HG02678 (cell line): ENCODE measurements around the gene SYT7.

ENCODE experiments used
- ATAC-seq: cut with Tn5 transposase; IDR thresholded peaks from one replicate; pipeline ENCODE4 v1.9.1; 2021; ENCODE audit warnings: mild to moderate bottlenecking, moderate library complexity; ENCODE audit not compliant: unreplicated experiment

Gene SYT7

DNA sequence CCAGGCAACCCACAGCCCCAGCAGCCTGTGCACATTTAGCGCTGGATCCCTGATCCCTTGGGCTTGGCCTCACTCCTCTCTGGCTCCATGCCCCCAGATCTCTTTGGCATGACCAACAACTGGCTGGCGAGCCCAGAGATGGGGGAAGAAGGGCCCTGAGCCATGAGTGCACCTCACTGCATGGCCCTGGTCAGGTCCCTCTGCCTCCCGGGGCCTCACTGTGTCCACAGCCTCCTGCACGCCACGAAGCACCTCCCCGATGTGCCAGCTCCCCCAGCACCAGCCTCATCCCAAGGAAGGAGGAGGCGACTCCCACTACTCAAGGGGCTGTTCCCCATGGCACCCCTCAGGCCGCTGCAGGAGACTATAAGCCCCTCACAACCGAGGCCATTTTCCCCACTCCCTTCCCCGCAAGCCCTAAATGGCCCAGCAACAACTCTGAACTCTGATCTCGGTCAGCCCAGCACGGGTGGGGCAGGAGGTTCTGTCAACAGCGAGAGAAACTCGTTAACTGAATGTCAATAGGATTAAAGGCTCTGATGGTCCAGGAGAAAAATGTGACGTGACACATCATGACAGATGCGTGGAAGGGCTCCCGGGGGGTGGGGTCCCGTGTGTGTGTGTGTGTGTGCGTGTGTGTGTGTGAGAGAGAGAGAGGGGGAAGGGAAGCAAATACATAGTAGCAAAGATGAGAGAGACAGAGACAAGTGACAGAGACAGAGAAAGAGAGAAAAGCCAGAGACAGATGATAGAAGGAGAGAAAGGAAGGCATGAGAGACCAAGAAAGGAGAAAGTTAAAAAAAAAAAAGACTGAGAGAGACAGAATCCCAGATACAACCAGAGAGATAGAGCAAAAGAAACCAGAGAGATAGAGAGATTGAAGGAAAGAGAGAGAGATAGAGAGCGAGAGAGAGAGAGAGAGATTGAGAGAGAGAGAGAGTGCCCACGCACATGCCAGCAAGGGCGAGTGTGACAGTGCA lies 28.4 kb upstream of the SYT7 start:
- no peak for ATAC-seq

DNA sequence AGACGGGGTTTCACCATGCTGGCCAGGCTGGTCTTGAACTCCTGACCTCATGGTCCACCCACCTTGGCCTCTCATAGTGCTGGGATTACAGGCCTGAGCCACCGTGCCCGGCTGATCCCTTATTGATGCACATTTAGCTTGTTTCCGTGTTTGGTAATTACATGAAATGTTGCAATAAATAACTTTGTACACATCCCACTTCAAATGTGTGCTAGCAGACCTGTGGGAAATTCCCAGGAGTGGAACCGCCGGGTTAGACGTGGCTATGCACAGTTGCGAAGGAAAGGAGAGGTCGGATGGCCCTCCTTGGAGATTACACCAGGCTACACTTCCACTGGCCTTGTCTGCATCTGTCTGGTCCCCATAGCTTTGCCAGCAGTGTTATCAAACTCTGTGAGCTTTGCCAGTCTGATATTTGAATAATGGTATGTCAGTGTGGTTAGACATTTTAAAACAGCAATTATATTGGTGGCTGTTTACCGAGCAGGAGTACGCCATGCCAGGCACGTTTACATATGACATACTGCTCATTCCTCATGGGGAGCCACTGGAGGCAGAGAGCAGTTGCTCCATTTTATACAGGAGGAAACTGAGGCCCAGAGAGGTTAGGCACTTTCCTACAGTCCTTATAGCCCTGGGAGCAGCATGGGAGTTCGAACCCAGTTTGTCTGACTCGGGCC lies 27.2 kb upstream of the SYT7 start:
- ATAC-seq = no peak

DNA sequence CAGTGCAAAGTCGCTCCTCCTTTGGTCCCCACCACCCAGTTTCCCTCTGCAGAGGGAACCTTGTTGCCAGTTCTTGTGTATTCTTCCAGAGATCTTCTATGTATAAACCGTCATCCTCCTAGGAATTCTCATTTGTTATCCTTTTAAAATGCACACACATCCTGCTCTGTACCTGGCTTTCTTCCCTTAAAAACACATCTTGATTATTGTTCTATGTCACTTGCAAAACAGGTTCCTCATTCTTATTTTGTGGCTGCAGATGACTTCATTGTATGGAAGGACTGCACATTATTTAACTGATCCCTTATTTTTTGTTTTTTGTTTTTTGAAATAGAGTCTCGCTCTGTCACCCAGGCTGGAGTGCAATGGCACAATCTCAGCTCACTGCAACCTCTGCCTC lies 26.6 kb upstream of the SYT7 start:
- ATAC-seq = no peak

DNA sequence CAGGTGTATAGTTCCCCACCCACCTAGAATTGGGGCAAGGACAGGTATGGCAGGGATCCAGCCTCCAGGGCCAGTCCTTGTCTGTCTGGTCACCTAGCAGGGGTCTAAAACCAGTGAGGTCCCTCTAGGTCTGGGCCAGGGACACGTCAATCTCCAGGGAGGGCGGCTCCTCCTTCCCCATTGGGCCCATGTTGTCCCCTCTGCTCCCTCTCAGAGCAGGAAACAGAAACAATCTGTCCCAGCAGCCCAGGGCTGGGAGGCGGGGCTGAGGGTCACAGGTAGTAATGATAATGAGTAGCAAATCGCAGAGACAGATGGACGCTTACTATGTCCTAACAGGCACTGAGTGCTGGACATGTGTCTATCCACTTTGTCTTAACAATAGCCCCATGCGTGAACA lies 22.8 kb upstream of the SYT7 start:
- ATAC-seq = no peak

DNA sequence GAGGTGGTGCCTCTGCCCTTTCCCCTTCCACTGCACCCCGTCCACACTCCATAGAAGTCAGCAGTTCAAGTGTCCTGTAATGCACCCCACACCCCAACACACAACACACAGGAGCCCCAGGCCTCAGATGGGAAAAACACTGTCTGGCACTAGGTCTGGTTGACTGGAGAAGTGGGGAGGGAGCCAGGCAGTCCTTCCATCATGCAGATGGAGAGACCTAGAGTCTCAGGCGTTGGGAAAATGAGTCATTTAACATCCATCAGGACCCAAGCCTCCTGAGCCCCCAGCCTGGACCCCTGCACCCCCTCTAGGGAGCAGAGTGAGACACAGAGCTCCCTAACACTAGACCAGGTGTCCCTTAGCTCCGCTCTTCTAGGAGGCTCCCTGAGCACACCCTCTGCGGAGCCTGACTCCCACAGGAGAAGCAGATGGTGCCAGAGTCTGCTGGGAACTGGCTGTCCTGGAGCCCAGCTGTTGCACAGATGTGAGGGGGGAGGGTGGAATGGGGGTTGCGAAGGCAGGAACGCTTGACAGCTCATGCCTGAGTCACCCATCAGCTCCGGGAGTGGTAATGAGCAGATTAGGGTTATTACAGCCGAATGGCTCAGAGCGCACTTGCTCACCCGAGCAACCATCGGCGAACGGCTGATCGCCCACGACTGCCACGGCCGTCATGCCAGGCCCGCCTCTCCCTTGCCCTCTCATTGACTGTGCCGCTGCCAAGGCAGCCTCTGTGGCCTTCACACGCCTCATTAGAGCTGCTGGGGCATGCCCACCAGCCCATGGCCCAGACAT lies 22.1 kb upstream of the SYT7 start:
- no peak for ATAC-seq

DNA sequence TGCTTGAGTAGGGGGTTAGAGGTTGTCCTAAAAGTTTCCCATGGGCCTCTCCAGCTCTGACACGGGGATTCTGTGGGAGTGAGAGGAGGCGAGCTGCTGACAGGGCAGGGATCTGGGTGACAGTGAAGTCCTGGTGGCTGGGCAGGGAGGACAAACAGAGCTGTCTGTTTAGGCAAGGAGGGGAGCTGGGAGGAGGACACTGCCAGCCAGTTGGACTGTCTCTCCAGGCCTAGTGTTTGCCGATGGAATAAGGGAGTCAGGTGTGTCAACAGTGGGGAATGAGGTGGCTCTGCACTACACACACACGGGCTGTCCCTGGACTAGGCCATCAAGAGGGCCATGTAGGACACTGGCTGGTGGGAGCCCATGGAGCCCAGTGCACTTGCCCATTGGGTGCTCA lies 20.6 kb upstream of the SYT7 start:
- no peak for ATAC-seq

DNA sequence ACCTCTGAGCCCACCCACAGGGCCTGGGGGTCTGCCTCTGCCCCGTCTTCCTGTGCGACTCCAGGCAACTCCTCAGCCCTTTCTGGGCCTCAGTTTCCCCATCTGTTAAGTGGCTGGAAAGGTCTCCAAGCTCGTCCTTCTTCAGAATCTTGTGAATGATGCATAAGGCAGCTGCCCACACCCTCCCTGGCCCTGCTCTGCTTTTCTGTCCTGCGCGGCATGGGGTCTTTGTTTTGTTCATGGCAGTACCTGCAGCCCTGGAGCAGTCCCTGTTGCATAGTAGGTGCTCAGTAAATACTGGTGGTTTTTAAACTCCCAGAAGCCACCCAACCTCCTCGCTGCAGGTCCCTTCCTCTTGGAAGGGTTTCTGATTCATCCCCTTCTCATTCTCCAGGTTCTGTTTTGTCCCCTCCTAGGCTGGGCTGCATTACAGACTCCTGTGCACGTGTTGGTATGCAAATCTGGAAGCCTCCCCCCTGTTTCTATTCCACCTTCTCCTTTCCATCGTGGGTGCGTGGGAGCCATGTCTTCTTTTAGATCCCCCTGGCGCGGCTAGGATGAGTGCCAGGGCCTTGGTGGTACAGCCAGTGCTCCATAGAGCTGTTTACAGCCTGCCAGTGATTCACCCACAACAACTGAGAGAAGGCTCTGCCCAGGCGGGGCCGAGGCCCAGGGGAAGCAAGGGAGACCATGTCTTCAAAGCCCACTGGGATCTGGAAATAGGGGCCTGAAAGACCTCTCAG lies 19.3 kb upstream of the SYT7 start:
- ATAC-seq = no peak

DNA sequence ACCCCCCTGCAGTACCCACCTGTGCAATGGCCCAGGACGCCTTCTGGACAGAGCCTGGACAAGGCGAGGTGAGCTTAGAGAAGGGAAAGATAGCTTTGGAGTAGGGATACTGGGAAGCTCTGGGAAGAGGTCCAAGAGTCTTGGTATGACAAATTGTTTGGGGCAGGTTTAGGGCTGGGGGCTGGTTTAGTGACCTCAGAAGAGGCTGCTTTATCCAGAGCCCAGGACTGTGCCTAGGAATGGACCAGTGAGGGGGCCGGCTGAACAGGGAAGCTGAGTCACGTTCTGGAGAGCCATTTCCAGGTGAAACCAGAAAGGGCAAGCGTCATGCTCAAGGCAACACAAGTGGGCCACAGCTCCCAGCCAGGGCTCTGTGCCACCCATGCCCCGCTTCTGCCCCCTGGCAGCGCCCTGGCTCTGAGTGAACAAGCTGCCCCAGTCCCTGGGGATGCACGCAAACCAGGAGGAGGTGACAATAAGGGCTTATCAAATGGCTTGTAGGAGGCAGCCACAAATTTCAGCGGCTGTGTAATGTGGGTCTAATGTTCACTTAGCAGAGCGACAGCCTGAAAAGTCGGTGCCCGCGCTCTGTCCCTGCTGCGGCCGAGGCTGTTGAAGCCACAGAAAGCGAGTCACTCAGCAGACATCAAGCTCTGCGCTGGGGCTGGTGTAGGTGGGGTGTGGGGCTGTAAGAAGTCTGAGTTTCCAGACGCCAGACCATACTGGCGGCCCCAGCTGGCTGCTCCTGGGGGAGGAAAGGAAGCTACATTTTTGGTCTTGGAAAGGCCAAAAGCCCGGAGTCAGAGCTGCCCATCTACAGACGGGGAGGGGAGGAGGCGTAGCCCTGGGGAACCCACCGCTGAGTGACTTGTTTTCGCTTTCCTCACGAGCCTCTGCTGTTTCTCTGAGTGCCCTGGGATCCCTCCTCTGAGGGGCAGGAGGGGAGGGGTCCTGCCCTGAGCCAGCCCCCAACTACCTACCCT lies 18.3 kb upstream of the SYT7 start:
- ATAC-seq = no peak

DNA sequence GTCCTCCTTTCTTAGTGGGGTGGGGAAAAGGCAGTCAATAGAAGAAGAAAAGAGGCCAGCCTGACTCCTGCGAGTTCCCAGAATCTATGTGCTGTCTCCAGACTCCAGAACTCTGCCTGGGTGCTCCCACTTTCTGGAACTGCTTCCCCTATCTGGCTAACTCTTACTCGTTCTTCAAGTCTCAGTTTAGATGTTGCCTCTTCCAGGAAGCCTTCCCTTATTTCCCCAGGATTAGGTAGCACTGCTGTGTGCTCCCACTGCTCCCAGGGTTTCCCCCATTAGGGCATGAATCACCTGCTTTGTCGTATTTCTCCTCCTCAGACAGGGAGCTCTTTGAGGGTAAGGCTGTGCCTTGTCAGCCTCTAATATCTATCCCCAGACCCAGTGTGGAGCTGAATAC lies 17.5 kb upstream of the SYT7 start:
- ATAC-seq = no peak

DNA sequence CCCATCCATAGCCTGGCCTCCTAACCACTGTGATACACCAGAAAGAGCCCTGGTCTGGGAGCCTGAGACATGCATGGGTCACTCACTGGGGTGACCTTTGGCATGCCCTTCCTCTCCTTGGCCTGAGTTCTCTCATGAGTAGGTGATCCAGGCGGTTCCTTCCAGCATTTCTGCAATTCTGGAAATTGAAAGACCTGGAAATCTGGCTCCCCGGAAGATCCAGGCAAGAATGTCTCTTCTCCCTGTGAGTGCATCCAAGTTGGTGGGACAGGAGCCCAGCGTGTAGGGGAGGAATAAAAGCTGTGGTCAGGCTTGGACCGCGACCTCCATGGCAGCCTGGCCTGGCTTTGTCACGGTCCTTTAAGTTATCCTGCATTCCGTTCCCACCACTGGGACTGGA lies 16.1 kb upstream of the SYT7 start:
- no peak for ATAC-seq

DNA sequence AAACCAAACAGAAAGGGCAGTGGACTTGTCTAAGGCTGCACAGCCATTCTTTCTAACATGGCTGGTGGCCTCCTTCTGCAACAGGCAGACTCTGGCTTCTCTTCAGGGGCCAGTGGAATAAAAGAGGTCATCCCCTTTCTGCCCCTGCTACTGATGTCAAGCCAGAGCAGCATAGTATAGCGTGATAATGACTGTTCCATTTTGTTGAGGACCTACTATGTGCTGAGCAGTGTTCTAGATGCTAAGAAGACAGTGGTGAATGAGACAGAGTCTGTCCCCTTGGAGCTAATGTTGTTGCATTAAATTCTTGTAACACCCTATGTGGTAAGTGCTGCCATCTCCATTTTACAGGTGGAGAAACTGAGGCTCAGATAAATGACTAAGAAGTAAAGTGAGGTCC lies 15.7 kb upstream of the SYT7 start:
- ATAC-seq = no peak

DNA sequence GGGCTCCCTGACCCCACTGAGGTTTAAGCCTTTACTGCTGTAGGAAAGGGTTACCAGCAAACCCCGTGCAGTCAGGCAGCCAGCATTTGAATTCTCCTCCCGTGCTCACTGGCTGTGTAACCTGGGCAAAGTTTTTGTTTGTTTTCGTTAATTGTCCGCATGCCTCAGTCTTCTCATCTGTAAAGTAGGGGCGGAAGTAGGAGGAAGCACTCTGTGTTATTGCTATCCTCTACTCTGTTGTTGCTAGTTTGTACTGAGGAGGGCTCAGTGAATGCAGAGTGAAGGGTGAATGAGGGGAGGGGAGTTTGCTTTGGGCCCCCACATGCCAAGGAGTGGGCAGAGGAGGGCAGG lies 14.0 kb upstream of the SYT7 start:
- ATAC-seq = no peak

DNA sequence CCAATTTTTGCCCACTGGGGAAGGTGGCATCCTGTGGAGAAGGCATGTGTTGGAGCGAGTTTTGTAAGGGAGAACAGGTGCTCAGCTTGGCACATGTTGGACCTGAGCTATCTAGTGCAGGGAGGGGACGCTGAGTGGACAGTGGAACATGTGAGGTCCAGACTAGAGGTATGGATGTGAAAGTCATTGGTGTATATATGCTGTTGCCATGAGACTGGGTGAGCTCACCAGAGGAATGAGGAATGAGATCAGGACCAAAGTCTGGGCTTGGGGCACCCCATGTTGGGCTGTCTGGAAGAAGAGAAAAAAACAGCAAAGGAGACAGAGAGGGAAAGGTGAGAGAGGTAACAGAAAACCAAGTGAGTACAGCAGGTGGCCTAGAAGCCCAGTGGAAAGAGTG lies 12.3 kb upstream of the SYT7 start:
- ATAC-seq = no peak

DNA sequence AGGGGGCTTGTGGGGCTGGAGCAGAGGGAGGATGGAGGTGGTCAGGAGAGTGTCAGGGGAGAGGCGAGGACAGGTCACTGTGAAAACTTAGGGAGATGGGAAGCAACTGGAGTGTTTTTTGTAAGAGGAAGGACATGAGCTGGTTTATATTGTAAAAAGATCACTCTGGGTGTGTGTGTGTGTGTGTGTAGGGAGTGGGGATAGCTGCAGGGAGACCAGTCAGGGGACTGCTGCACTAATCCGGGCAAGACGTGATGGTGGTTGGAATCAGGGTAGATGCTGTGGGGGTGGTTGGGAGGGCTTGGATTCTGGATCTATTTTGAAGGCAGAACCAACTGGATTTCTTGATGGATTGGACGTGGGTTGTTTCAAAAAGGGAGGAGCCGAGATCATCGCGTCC lies 11.3 kb upstream of the SYT7 start:
- ATAC-seq = no peak

DNA sequence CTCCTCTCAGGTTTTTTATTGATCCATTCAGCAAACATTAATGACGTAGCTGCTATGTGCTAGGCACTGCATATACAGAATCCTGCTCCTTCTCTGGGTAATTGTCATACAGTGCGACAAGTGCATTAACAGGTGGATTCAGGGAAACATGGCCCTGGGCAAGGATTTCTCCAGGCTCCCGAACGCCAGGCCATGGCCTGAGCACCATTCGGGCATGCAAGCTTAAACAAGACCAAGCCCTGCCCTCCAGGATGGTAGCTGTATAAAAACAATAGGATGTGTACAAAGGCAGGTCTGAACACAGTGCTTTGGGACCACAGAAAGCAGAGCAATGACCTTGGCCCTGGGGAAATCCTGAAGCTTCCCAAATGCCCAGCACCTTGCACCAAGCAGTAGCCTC lies 9.1 kb upstream of the SYT7 start:
- ATAC-seq = no peak

DNA sequence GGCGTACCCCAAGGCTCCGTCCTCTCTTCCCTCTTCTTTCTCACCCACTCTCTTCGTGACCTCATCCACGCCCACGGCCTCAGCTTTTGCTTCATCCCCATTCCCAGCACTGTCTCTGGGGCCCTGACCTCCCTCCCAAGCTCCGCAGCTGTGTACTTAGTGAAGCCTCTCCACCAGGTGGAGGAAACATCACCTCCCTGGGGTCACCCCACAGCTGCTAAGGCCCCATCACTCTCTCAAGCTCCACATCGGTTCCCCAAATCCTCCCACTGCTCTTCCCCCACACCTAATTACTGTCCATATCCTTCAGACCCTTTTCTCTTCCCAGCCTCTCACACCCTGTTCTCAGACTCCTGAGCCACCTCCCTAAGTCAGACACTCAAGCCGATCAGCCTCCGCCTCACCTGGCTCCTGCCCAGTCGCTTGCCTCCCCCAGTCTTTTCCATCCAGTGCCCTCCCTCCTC lies 7.9 kb upstream of the SYT7 start:
- ATAC-seq = no peak

DNA sequence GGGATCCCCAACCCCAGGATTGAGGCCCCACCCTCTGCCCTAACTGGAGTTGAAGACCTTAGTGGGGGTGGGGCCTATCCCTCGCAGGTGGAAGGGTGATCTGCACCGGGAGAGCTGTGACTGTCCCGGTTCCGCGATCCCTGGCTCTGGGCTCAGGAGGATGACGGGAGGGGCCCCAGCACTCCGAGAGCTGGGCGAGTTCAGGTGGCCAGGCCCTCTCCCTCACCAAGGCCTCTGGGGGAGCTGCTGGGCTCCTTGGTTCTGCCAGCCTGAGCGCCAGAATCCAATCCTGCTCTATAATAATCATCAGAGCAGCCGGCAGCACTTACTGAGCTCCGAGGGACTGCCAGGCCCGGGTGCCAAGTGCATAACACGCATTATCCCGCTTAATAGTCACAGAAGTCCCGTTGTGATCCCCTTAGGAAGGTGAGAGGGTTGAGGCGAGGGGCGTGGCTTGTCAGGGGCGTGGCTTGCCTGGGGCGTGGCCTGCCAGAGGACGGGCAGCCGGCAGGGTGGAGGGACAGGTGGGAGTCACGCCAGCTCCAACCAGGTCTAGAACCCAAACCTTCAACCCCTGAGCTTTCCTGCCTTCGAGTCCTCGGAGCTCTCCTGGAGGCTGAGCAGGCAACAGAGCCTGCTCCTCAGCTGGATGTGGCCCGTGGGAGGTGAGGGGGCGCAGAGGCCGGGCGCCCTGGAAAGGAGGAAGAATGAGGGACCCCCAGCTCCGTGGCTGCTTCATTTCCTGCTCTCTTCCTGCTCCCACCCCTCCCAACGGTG lies 7.3 kb upstream of the SYT7 start:
- no peak for ATAC-seq

DNA sequence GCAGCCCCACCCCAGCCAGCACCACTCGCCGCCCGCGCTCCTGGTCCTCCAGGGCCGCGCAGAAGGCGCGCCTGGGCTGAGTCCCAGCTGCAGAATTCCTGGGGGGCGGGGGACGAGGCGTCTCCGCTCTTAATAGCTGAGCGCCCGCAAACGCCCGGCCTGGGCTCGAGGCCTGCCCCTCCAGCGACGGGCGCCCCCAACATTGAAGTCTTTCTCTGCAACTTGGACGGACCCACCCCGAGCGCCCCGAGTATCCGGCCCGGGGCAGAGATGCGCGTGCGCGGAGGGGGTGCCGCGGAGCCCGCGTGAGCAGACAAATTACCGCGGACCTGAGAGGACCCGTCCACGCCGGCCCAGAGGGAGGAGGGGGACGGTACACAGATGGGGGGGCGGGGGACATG lies 6.7 kb upstream of the SYT7 start:
- ATAC-seq = no peak
